Upper lobe of left lung (tissue), 4 donors: Measurements from ENCODE around the gene TCEAL1.

Experiments
- EP300 ChIP-seq, 4 donors: sonication (generic); formaldehyde crosslinking; IDR thresholded peaks; one replicate each; pipeline ENCODE4 v1.5.1; 2017; ENCODE audit warnings: antibody characterized with exemption in 4 of 4, control low read depth in 2 of 4
- POLR2AphosphoS5 ChIP-seq, 2 donors: sonication (generic); formaldehyde crosslinking; IDR thresholded peaks; one replicate each; pipeline ENCODE4 v1.5.1; 2017; ENCODE audit warnings: antibody characterized with exemption in 2 of 2
- TF ChIP-seq, protein P1 (sequence below), 6 experiments: fragments of 450-650 bp in 4 of 6; fragments of 200-600 bp in 2 of 6; sonication (generic) in 2 of 6; IDR thresholded peaks; one replicate each; pipeline ENCODE4 v1.5.1; 2016 to 2019; ENCODE audit warnings: antibody characterized with exemption in 6 of 6

DNA sequence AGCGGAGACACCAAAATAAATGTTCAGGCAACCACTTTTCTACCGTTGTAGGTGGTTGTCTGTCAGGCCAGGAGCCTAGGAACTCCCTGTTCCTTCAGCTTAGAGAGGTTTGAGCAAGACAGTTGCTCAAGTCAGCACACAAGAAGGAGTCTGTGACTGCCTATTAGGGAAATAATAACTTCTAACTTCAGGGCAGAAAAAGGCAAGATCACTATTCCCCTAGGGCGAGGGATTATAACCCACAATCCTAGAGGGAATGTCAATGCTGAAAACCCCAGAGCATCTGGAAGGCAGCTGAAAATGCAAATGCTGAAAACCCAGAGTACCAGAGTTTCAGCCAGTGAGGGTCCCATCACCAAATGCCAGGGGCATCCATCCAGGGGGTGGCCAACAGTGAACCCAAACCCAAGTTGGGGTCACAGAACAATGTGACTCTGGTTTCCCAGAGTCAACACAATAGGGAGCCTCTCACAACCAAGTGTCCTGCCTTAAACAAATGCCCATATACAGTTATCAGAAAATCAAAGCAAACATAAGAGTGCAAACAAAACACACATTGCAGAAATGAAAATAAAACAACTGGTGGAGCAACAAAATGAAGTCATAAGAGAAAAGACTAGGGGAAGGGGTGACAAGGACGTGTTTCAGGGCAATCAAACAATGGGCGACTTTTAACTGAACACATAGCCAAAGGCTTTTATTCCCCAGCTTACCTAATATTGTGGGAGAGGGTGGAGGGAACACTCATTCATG lies 30.1 kb downstream of the TCEAL1 start:
- TF ChIP-seq, protein P1, sequence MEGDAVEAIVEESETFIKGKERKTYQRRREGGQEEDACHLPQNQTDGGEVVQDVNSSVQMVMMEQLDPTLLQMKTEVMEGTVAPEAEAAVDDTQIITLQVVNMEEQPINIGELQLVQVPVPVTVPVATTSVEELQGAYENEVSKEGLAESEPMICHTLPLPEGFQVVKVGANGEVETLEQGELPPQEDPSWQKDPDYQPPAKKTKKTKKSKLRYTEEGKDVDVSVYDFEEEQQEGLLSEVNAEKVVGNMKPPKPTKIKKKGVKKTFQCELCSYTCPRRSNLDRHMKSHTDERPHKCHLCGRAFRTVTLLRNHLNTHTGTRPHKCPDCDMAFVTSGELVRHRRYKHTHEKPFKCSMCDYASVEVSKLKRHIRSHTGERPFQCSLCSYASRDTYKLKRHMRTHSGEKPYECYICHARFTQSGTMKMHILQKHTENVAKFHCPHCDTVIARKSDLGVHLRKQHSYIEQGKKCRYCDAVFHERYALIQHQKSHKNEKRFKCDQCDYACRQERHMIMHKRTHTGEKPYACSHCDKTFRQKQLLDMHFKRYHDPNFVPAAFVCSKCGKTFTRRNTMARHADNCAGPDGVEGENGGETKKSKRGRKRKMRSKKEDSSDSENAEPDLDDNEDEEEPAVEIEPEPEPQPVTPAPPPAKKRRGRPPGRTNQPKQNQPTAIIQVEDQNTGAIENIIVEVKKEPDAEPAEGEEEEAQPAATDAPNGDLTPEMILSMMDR (IDR thresholded peaks at IDR 0.05), result no peak
- no peak for TF ChIP-seq EP300 (IDR thresholded peaks at IDR 0.05)
- TF ChIP-seq POLR2AphosphoS5 (IDR thresholded peaks at IDR 0.05), result no peak
